DND-41 (cell line): ENCODE data around the gene MIGA2.
A peak's percentile ranks its signal among the peaks of the same experiment; 100 is the strongest.

Source experiments
- ATAC-seq: fragments of 200-7000 bp; cut with Tn5 transposase; 3 replicates; pipeline ENCODE4 v1.9.1; 2021; ENCODE audit warnings: low read depth; ENCODE audit not compliant: insufficient read depth
- DNase-seq: peaks from one replicate; pipeline ENCODE4 v3.0.0-alpha.2; 2020
- H2AFZ ChIP-seq: 2 replicates; pipeline ENCODE4 v1.6.0; 2012; ENCODE audit warnings: low read depth, low read length
- H3K27ac ChIP-seq: 2 replicates; pipeline ENCODE4 v1.5.1; 2012; ENCODE audit warnings: low read length, inconsistent platforms
- H3K27me3 ChIP-seq: fragments of 200-600 bp; sonication (generic); 2 replicates; pipeline ENCODE4 v1.6.0; 2012; ENCODE audit warnings: low read length, mild to moderate bottlenecking, inconsistent platforms; ENCODE audit not compliant: insufficient read depth, poor library complexity
- H3K36me3 ChIP-seq: 2 replicates; pipeline ENCODE4 v1.5.1; 2012; ENCODE audit warnings: low read length, inconsistent platforms; ENCODE audit not compliant: insufficient read depth
- H3K4me1 ChIP-seq: 2 replicates; pipeline ENCODE4 v1.5.1; 2012; ENCODE audit warnings: mild to moderate bottlenecking, low read length; ENCODE audit not compliant: insufficient read depth
- H3K4me2 ChIP-seq: 2 replicates; pipeline ENCODE4 v1.6.0; 2012; ENCODE audit warnings: mild to moderate bottlenecking, moderate library complexity, low read length, inconsistent platforms; ENCODE audit not compliant: insufficient read depth
- H3K4me3 ChIP-seq, 2 experiments: fragments of 200-600 bp in 1 of 2; shearing (Covaris generic) in 1 of 2; 2 replicates each; pipeline ENCODE4 v1.5.1; 2012 to 2016; ENCODE audit warnings: inconsistent platforms in 2 of 2, low read length in 2 of 2, mild to moderate bottlenecking in 2 of 2, low read depth in 1 of 2, moderate library complexity in 1 of 2
- H3K79me2 ChIP-seq: 2 replicates; pipeline ENCODE4 v1.6.0; 2012; ENCODE audit warnings: low read length, inconsistent platforms; ENCODE audit not compliant: insufficient read depth
- H3K9ac ChIP-seq: 2 replicates; pipeline ENCODE4 v1.6.0; 2012; ENCODE audit warnings: low read depth, mild to moderate bottlenecking, inconsistent platforms, low read length, moderate library complexity
- H3K9me3 ChIP-seq: 2 replicates; pipeline ENCODE4 v1.5.1; 2012; ENCODE audit warnings: low read length, moderate library complexity, mild to moderate bottlenecking, inconsistent platforms; ENCODE audit not compliant: insufficient read depth, severe bottlenecking
- H4K20me1 ChIP-seq: 2 replicates; pipeline ENCODE4 v1.6.0; 2012; ENCODE audit warnings: low read length; ENCODE audit not compliant: insufficient read depth
- EZH2 ChIP-seq: IDR thresholded peaks from 3 replicates; pipeline ENCODE4 v1.6.1; 2012; ENCODE audit warnings: borderline replicate concordance, low read depth, mild to moderate bottlenecking, moderate library complexity, low read length, inconsistent platforms; ENCODE audit not compliant: severe bottlenecking
- TF ChIP-seq, protein P1 (sequence below): IDR thresholded peaks from 2 replicates; pipeline ENCODE4 v1.5.1; 2012; ENCODE audit warnings: borderline replicate concordance, low read length, moderate library complexity, mild to moderate bottlenecking; ENCODE audit not compliant: poor library complexity, severe bottlenecking; ENCODE audit errors: extremely low read depth

MIGA2 gene

DNA sequence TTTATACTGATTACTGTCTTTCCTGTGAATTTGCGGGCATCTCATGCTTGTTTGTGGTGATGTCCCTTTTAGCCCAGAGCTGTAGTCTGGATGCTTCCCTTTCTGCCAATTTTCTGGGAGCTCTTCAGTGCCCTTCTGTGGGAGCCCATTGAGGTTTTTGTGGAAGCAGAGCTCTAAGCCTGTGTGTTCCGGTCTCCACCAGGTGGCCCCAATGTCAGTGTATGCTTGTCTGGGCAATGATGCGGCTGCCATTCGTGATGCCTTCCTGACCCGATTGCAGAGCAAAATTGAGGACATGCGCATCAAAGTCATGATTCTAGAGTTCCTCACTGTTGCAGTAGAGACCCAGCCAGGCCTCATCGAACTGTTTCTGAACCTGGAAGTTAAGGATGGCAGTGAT lies 43.4 kb upstream of the MIGA2 start:
- Histone ChIP-seq H2AFZ (no peak overlapping the region), H3K36me3 (peaks cover 82% of the 10 kb centered on the region), H3K9me3 (no peaks in the 10 kb centered on the region), H3K4me3 (no peak overlapping the region), H3K27ac (no peak overlapping the region), H3K79me2 (no peaks in the 10 kb centered on the region), H3K4me1 (no peaks in the 10 kb centered on the region), H3K27me3 (no peaks in the 10 kb centered on the region), H3K9ac (no peak overlapping the region), H3K4me2 (no peak overlapping the region), H4K20me1 (peaks cover 3% of the 10 kb centered on the region; the same call in 1 of the 2 replicates)
- DNase-seq = no peak
- TF ChIP-seq EZH2 = no peak
- TF ChIP-seq, protein P1, sequence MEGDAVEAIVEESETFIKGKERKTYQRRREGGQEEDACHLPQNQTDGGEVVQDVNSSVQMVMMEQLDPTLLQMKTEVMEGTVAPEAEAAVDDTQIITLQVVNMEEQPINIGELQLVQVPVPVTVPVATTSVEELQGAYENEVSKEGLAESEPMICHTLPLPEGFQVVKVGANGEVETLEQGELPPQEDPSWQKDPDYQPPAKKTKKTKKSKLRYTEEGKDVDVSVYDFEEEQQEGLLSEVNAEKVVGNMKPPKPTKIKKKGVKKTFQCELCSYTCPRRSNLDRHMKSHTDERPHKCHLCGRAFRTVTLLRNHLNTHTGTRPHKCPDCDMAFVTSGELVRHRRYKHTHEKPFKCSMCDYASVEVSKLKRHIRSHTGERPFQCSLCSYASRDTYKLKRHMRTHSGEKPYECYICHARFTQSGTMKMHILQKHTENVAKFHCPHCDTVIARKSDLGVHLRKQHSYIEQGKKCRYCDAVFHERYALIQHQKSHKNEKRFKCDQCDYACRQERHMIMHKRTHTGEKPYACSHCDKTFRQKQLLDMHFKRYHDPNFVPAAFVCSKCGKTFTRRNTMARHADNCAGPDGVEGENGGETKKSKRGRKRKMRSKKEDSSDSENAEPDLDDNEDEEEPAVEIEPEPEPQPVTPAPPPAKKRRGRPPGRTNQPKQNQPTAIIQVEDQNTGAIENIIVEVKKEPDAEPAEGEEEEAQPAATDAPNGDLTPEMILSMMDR = peak; percentile 32
- 0 out of 3 replicates have a peak, but pooled peaks have one; percentile 39 for ATAC-seq

DNA sequence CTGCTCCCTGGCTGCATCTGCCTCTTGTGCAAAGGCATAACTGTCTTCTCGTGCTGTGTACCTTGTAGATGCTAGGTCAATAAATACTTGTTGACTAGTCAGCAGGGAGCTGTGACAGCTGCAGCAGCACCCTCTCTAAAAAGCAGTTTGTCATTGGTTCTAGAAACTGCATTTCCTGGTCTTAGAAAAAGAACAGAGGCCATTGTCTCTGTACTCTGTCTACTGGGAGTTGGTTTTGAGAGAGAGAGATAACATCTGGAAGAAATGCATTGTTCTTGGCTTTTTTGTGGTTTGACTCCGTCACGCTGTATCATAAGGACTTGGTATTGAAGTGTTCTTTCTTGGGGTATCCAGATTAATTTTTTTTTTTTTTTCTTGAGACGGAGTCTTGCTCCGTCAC lies 40.6 kb upstream of the MIGA2 start:
- TF ChIP-seq, protein P1 = no peak
- TF ChIP-seq EZH2 = no peak
- no peaks in the 10 kb centered on the region for H3K9me3 ChIP-seq
- no peaks in the 10 kb centered on the region for H3K27me3 ChIP-seq
- no peak overlapping the region for H3K27ac ChIP-seq
- no peak overlapping the region for H3K9ac ChIP-seq
- no peaks in the 10 kb centered on the region for H3K79me2 ChIP-seq
- no peak overlapping the region for H2AFZ ChIP-seq
- H4K20me1 ChIP-seq = peaks cover 3% of the 10 kb centered on the region; the same call in 1 of the 2 replicates
- no peak overlapping the region for H3K4me3 ChIP-seq
- H3K36me3 ChIP-seq = peaks cover 86% of the 10 kb centered on the region
- H3K4me2 ChIP-seq = no peak overlapping the region
- ATAC-seq = peak; percentile 44; the same call in 2 of the 3 replicates
- H3K4me1 ChIP-seq = no peaks in the 10 kb centered on the region
- DNase-seq = no peak

DNA sequence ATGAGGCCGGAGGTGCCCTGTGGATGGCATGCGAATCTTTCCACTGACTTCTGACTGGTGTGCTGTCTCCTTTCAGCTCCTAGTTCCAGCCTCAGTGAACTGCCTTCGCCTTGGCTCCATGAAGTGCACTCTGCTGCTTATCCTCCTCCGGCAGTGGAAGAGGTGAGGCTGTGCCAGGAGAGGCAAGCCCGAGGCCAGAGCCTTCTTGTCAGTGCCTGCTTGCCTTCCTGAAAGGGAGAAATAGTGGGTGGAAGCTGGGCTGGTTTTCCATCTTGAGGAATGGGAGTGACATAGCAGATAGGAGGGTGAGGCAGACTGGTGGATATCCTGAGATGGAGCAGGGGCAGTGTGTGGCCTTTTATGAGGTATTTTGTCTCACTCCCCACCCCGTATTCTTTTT lies 38.0 kb upstream of the MIGA2 start:
- no peak overlapping the region for H3K9ac ChIP-seq

More for the DNA sequence above, 38.0 kb upstream of the MIGA2 start:
- no peaks in the 10 kb centered on the region for H3K27me3 ChIP-seq
- no peaks in the 10 kb centered on the region for H3K9me3 ChIP-seq
- DNase-seq = no peak
- ATAC-seq = no peak
- TF ChIP-seq, protein P1 = no peak
- TF ChIP-seq EZH2 = no peak
- H3K4me1 ChIP-seq = no peaks in the 10 kb centered on the region
- H3K4me3 ChIP-seq = no peak overlapping the region
- H3K36me3 ChIP-seq = peaks cover 92% of the 10 kb centered on the region
- H3K27ac ChIP-seq = no peak overlapping the region
- no peak overlapping the region for H2AFZ ChIP-seq
- no peaks in the 10 kb centered on the region for H3K79me2 ChIP-seq
- peaks cover 5% of the 10 kb centered on the region; the same call in 1 of the 2 replicates for H4K20me1 ChIP-seq
- H3K4me2 ChIP-seq = no peak overlapping the region
